ENCODE measurements around the gene DLGAP4. TPM values are rescaled to one million over a fixed set of nuclear protein-coding genes. Genes with fewer than 3 reads are reported as not detected.

Gene DLGAP4
- total and polyA plus RNA-seq, 2 of the 13 experiments (the other 11 are each of a cell fraction or from before 2014, with no cell fraction given) = 15.2 to 26.7 TPM

GRCh38 chr20:36532388-36532787 is 226.2 kb downstream of the DLGAP4 start:
- H4K20me1 ChIP-seq (ENCODE audit: insufficient read depth, low read length) = peaks cover 4% of the 10 kb centered on the region; the same call in 1 of the 2 replicates
- H3K4me1 ChIP-seq (ENCODE audit: insufficient read depth, low read length) = peaks cover 3% of the 10 kb centered on the region; the same call in 1 of the 2 replicates
- no TSS peak for BruUV-seq (replicated peaks)
- no peak overlapping the region for H3K4me2 ChIP-seq (ENCODE audit: low read depth, low read length)
- no peak overlapping the region for H3K27ac ChIP-seq (ENCODE audit: extremely low read length, insufficient read depth, low read length)
- H3K9me3 ChIP-seq (ENCODE audit: low read length) = no peaks in the 10 kb centered on the region
- POLR2A ChIA-PET = no interaction called here
- no peak overlapping the region for H3K4me3 ChIP-seq (replicated peaks in 1 of 3; ENCODE audit: insufficient read depth in 1 of 3, low read depth in 2 of 3, low read length in 3 of 3)
- TF ChIP-seq ZMYM3 (CRISPR knock-in tag; IDR thresholded peaks at IDR 0.05) (no peak), AGO2 (optimal IDR thresholded peaks at IDR 0.05; ENCODE audit: low read depth, low read length) (peak; percentile 26)
- ATAC-seq (peak; percentile 14; the same call in 2 of the 3 replicates), FAIRE-seq (no peak), DNase-seq (ENCODE audit: low spot score) (no peak)
- no peak overlapping the region for H2AFZ ChIP-seq (ENCODE audit: low read length)
- peaks cover 10% of the 10 kb centered on the region in 2 experiments for H3K36me3 ChIP-seq (replicated peaks in 1 of 2; ENCODE audit: control insufficient read depth in 1 of 2, insufficient read depth in 2 of 2, low read length in 2 of 2)
- H3K9ac ChIP-seq (ENCODE audit: insufficient read depth, low read depth, low read length) = no peak overlapping the region
- CTCF ChIA-PET (ENCODE audit: low intra/inter-chr PET ratio, low total read pairs) = no interaction called here
- H3K27me3 ChIP-seq (ENCODE audit: control insufficient read depth in 1 of 2, insufficient read depth in 2 of 2, low read length in 2 of 2) = no peaks in the 10 kb centered on the region
- H3K79me2 ChIP-seq (ENCODE audit: insufficient read depth, low read length) = no peaks in the 10 kb centered on the region
- 73% methylated on average over 10 of the region's 10 CpGs for WGBS (ENCODE audit: low lambda C conversion rate)
- in situ Hi-C loops (cut with HindIII; ENCODE audit: extremely low pct_ligation_motif_present, low pct_unique_long_range_greater_than_20kb) (no loop called here), intact Hi-C loops (cut with micrococcal nuclease; ENCODE audit: unreplicated experiment) (no loop called here)

- ChIA-PET POLR2A (no interaction called here), CTCF (ENCODE audit: low intra/inter-chr PET ratio, low total read pairs) (no interaction called here)
- Histone ChIP-seq H3K36me3 (replicated peaks in 1 of 2; ENCODE audit: control insufficient read depth in 1 of 2, insufficient read depth in 2 of 2, low read length in 2 of 2) (peaks cover 6 to 7% of the 10 kb centered on the region in 2 experiments; a peak in 3 of 5 replicates), H3K4me2 (ENCODE audit: low read depth, low read length) (no peak overlapping the region), H3K9ac (ENCODE audit: insufficient read depth, low read depth, low read length) (no peak overlapping the region), H3K4me3 (replicated peaks in 1 of 3; ENCODE audit: insufficient read depth in 1 of 3, low read depth in 2 of 3, low read length in 3 of 3) (no peak overlapping the region), H4K20me1 (ENCODE audit: insufficient read depth, low read length) (peaks cover 4% of the 10 kb centered on the region; the same call in 1 of the 2 replicates), H3K27ac (ENCODE audit: extremely low read length, insufficient read depth, low read length) (no peak overlapping the region), H3K9me3 (ENCODE audit: low read length) (no peaks in the 10 kb centered on the region), H3K4me1 (ENCODE audit: insufficient read depth, low read length) (peaks cover 7% of the 10 kb centered on the region; the same call in 1 of the 2 replicates), H2AFZ (ENCODE audit: low read length) (no peak overlapping the region), H3K27me3 (ENCODE audit: control insufficient read depth in 1 of 2, insufficient read depth in 2 of 2, low read length in 2 of 2) (no peaks in the 10 kb centered on the region), H3K79me2 (ENCODE audit: insufficient read depth, low read length) (no peaks in the 10 kb centered on the region)
- FAIRE-seq = no peak
- ATAC-seq = 0 out of 3 replicates have a peak, but pooled peaks have one; percentile 8
- TF ChIP-seq ZNF333 (CRISPR knock-in tag; IDR thresholded peaks at IDR 0.05; ENCODE audit: borderline replicate concordance) (0 out of 2 replicates have a peak, but pooled peaks have one; percentile 27), CREBL2 (CRISPR knock-in tag; IDR thresholded peaks at IDR 0.05; ENCODE audit: borderline replicate concordance) (no peak)
- no TSS peak for BruUV-seq (replicated peaks)
- DNase-seq (ENCODE audit: low spot score) = no peak
- intact Hi-C loops (cut with micrococcal nuclease; ENCODE audit: unreplicated experiment) (no loop called here), in situ Hi-C loops (cut with HindIII; ENCODE audit: extremely low pct_ligation_motif_present, low pct_unique_long_range_greater_than_20kb) (no loop called here)
- WGBS (ENCODE audit: low lambda C conversion rate) = 57% methylated on average over 3 of the region's 3 CpGs
Observed at GRCh38 chr20:36532822-36533221, 226.7 kb downstream of the DLGAP4 start.

All from HepG2 (cell line).